Spleen (tissue), 7 donors: Measurements from ENCODE around the gene BACE2.

Source experiments
- CTCF ChIP-seq, 11 experiments: fragments of 200-600 bp in 7 of 11; fragments of 450-650 bp in 4 of 11; sonication (generic) in 4 of 11; IDR thresholded peaks in 8 of 11; conservative IDR thresholded peaks in 3 of 11; 1 replicate in 7 of 11; 2 replicates in 4 of 11; pipeline versions ENCODE4 v1.4.0 to v1.8.0; 2016 to 2021; ENCODE audit warnings: antibody characterized with exemption in 11 of 11, inconsistent platforms in 4 of 11, mild to moderate bottlenecking in 1 of 11
- POLR2A ChIP-seq, 3 donors: fragments of 450-650 bp; IDR thresholded peaks; one replicate each; pipeline ENCODE4 v1.5.1; 2017; ENCODE audit warnings: antibody characterized with exemption in 3 of 3, mild to moderate bottlenecking in 1 of 3
- donor health status: DM: no; HTN: no; CAD: no; lungs with moderate emphysema.
- donor health status: DM: no; HTN: no; CAD: no.
- donor health status: DM: no; HTN: no; CAD: no.

- no peak for TF ChIP-seq POLR2A (IDR thresholded peaks at IDR 0.05)
- TF ChIP-seq CTCF (IDR thresholded peaks at IDR 0.05 in 8 of 11, conservative IDR thresholded peaks at IDR 0.05 in 3 of 11) = no peak
These were observed 28.0 kb upstream of the BACE2 start for GRCh38 chr21:41139951-41140350.
